ENCODE results near the gene NCAPG2.
"Not testable (repeated sequence)": the region's sequence is repeated elsewhere in the genome, so short reads cannot be mapped to it uniquely, and the experiment has no call there.

Gene NCAPG2

GRCh38 chr7:158706273-158706704 is 1.7 kb upstream of the NCAPG2 start:
- FAIRE-seq: no peak

- no peak for FAIRE-seq
Measured at GRCh38 chr7:158705234-158705850, 738 bp upstream of the NCAPG2 start.

GRCh38 chr7:158703679-158704523 is 703 bp downstream of the NCAPG2 start:
- not testable (repeated sequence) for FAIRE-seq

GRCh38 chr7:158702944-158703343 is 1.7 kb downstream of the NCAPG2 start:
- no peak for FAIRE-seq

GRCh38 chr7:158702196-158702595 is 2.4 kb downstream of the NCAPG2 start:
- no peak for FAIRE-seq

- FAIRE-seq: no peak
Measured at GRCh38 chr7:158700008-158700407, 4.6 kb downstream of the NCAPG2 start.

- no peak for FAIRE-seq
Measured at GRCh38 chr7:158699341-158699740, 5.3 kb downstream of the NCAPG2 start.

GRCh38 chr7:158698657-158699195 is 5.9 kb downstream of the NCAPG2 start:
- no peak for FAIRE-seq

GRCh38 chr7:158697597-158697996 is 7.0 kb downstream of the NCAPG2 start:
- not testable (repeated sequence) for FAIRE-seq

- FAIRE-seq: no peak
Measured at GRCh38 chr7:158695726-158696452, 8.7 kb downstream of the NCAPG2 start.

- no peak for FAIRE-seq
Measured at GRCh38 chr7:158695056-158695455, 9.5 kb downstream of the NCAPG2 start.

- FAIRE-seq: no peak
Measured at GRCh38 chr7:158694650-158695049, 10.0 kb downstream of the NCAPG2 start.

GRCh38 chr7:158689488-158689887 is 15.1 kb downstream of the NCAPG2 start:
- no peak for FAIRE-seq

GRCh38 chr7:158687406-158687805 is 17.2 kb downstream of the NCAPG2 start:
- FAIRE-seq: no peak

GRCh38 chr7:158685693-158686092 is 18.9 kb downstream of the NCAPG2 start:
- FAIRE-seq: no peak

GRCh38 chr7:158684329-158684728 is 20.3 kb downstream of the NCAPG2 start:
- FAIRE-seq: no peak

GRCh38 chr7:158683541-158683940 is 21.1 kb downstream of the NCAPG2 start:
- FAIRE-seq: no peak

GRCh38 chr7:158682456-158682855 is 22.1 kb downstream of the NCAPG2 start:
- no peak for FAIRE-seq

- FAIRE-seq: no peak
Measured at GRCh38 chr7:158680754-158681153, 23.9 kb downstream of the NCAPG2 start.

GRCh38 chr7:158676906-158677305 is 27.7 kb downstream of the NCAPG2 start:
- FAIRE-seq: no peak

GRCh38 chr7:158676171-158676840 is 28.3 kb downstream of the NCAPG2 start:
- no peak for FAIRE-seq

- no peak for FAIRE-seq
Measured at GRCh38 chr7:158672975-158673374, 31.6 kb downstream of the NCAPG2 start.

GRCh38 chr7:158668086-158668485 is 36.5 kb downstream of the NCAPG2 start:
- FAIRE-seq: not testable (repeated sequence)
